HepG2 (cell line): ENCODE data around the gene GPR139. TPM values are rescaled to one million over a fixed set of nuclear protein-coding genes. Genes with fewer than 3 reads are reported as not detected.
A peak's percentile ranks its signal among the peaks of the same experiment; 100 is the strongest.

Experiments used
- DR1 ChIP-seq: sonication (generic); formaldehyde crosslinking; IDR thresholded peaks from 2 replicates; pipeline ENCODE4 v1.8.0; 2021; ENCODE audit warnings: mild to moderate bottlenecking, missing genetic modification reagents, inconsistent platforms
- EP300 ChIP-seq, 3 experiments: sonication (generic) in 1 of 3; formaldehyde crosslinking in 1 of 3; IDR thresholded peaks; 2 replicates each; pipeline versions ENCODE4 v1.5.1 to v1.6.1; 2011 to 2020; ENCODE audit warnings: low read depth in 2 of 3, low read length in 2 of 3, borderline replicate concordance in 1 of 3, improper control_type of control experiment in 1 of 3, mild to moderate bottlenecking in 1 of 3, missing genetic modification reagents in 1 of 3, moderate library complexity in 1 of 3
- IRF1 ChIP-seq: sonication (generic); formaldehyde crosslinking; IDR thresholded peaks from 2 replicates; pipeline ENCODE4 v1.4.0; 2020; ENCODE audit warnings: low read depth, mild to moderate bottlenecking, missing genetic modification reagents
- MEIS1 ChIP-seq: sonication (generic); formaldehyde crosslinking; IDR thresholded peaks from 2 replicates; pipeline ENCODE4 v1.9.0; 2021; ENCODE audit warnings: mild to moderate bottlenecking, missing genetic modification reagents, moderate library complexity, borderline replicate concordance
- NFYB ChIP-seq: sonication (generic); formaldehyde crosslinking; IDR thresholded peaks from 2 replicates; pipeline ENCODE4 v1.4.0; 2020; ENCODE audit warnings: missing genetic modification reagents
- PAX8 ChIP-seq: sonication (generic); formaldehyde crosslinking; IDR thresholded peaks from 2 replicates; pipeline ENCODE4 v1.8.0; 2022; ENCODE audit warnings: mild to moderate bottlenecking, missing genetic modification reagents, borderline replicate concordance
- PCBP2 ChIP-seq: fragments of 200-400 bp; formaldehyde crosslinking; optimal IDR thresholded peaks from 2 replicates; pipeline ENCODE3; 2018; ENCODE audit warnings: low read length, low read depth; ENCODE audit not compliant: poor library complexity, severe bottlenecking
- PITX1 ChIP-seq: sonication (generic); formaldehyde crosslinking; IDR thresholded peaks from 2 replicates; pipeline ENCODE4 v1.5.1; 2020; ENCODE audit warnings: mild to moderate bottlenecking, missing genetic modification reagents
- RNF2 ChIP-seq: fragments of 450-650 bp; conservative IDR thresholded peaks from 2 replicates; pipeline ENCODE4 v1.6.1; 2016; ENCODE audit warnings: low read depth
- SAFB2 ChIP-seq: sonication (generic); formaldehyde crosslinking; IDR thresholded peaks from 2 replicates; pipeline ENCODE4 v1.5.1; 2020; ENCODE audit warnings: missing genetic modification reagents, low read depth, mild to moderate bottlenecking, borderline replicate concordance
- SNAI1 ChIP-seq: sonication (generic); formaldehyde crosslinking; IDR thresholded peaks from 2 replicates; pipeline ENCODE4 v1.5.0; 2020; ENCODE audit warnings: mild to moderate bottlenecking, missing genetic modification reagents, borderline replicate concordance
- SNAPC2 ChIP-seq: sonication (generic); formaldehyde crosslinking; IDR thresholded peaks from 2 replicates; pipeline ENCODE4 v1.8.1; 2022; ENCODE audit warnings: mild to moderate bottlenecking, missing genetic modification reagents
- WIZ ChIP-seq: sonication (generic); formaldehyde crosslinking; IDR thresholded peaks from 2 replicates; pipeline ENCODE4 v1.5.1; 2020; ENCODE audit warnings: mild to moderate bottlenecking, missing genetic modification reagents
- ZNF18 ChIP-seq: sonication (generic); formaldehyde crosslinking; IDR thresholded peaks from 2 replicates; pipeline ENCODE4 v1.8.0; 2022; ENCODE audit warnings: mild to moderate bottlenecking, missing genetic modification reagents; ENCODE audit not compliant: insufficient replicate concordance
- ZNF24 ChIP-seq: fragments of 450-650 bp; IDR thresholded peaks from 2 replicates; pipeline ENCODE4 v1.6.1; 2017; ENCODE audit warnings: antibody characterized with exemption, mild to moderate bottlenecking
- ZNF280D ChIP-seq: sonication (generic); formaldehyde crosslinking; IDR thresholded peaks from 2 replicates; pipeline ENCODE4 v1.5.1; 2020; ENCODE audit warnings: mild to moderate bottlenecking, missing genetic modification reagents
- ZNF337 ChIP-seq: sonication (generic); formaldehyde crosslinking; IDR thresholded peaks from 2 replicates; pipeline ENCODE4 v1.5.1; 2020; ENCODE audit warnings: missing genetic modification reagents, low read depth, mild to moderate bottlenecking, borderline replicate concordance
- ZNF33A ChIP-seq: sonication (generic); formaldehyde crosslinking; IDR thresholded peaks from 2 replicates; pipeline ENCODE4 v1.5.1; 2020; ENCODE audit warnings: missing genetic modification reagents, mild to moderate bottlenecking, moderate library complexity, borderline replicate concordance
- ZNF510 ChIP-seq: sonication (generic); formaldehyde crosslinking; IDR thresholded peaks from 2 replicates; pipeline ENCODE4 v1.4.0; 2020; ENCODE audit warnings: low read depth, mild to moderate bottlenecking, missing genetic modification reagents
- ZNF513 ChIP-seq: sonication (generic); formaldehyde crosslinking; conservative IDR thresholded peaks from 2 replicates; pipeline ENCODE4 v1.5.0; 2020; ENCODE audit warnings: missing genetic modification reagents
- ZNF660 ChIP-seq: sonication (generic); formaldehyde crosslinking; IDR thresholded peaks from 2 replicates; pipeline ENCODE4 v1.5.1; 2020; ENCODE audit warnings: mild to moderate bottlenecking, low read depth, missing genetic modification reagents, borderline replicate concordance
- polyA plus RNA-seq, 8 experiments: library from polyadenylated mRNA; depleted of rRNA in 3 of 8; stranded (reverse) in 7 of 8; unstranded in 1 of 8; fragments of >200 nt; fragmentation: Illumina TruSeq in 4 of 8; extraction: Trizol in 4 of 8; gene quantifications; 2 replicates each; pipeline versions ENCODE4 v1.2.1 to v1.2.3, GENCODE V29; 2011 to 2016; ENCODE audit warnings: low read depth in 4 of 8, missing spikeins in 1 of 8, mixed read lengths in 1 of 8; ENCODE audit not compliant: insufficient read depth in 1 of 8
- total RNA-seq, 5 experiments: library from RNA; depleted of rRNA; stranded (reverse); fragments of >200 nt; fragmentation: Illumina TruSeq; extraction: Trizol; gene quantifications; 2 replicates each; pipeline ENCODE4 v1.2.3, GENCODE V29; 2016; ENCODE audit warnings: low read depth in 1 of 5

The GPR139 gene
- total and polyA plus RNA-seq, 2 of the 13 experiments (the other 11 are each of a cell fraction or from before 2014, with no cell fraction given): not detected

GRCh38 chr16:20001856-20002707 is 71.6 kb downstream of the GPR139 start (continued):
- no peak for TF ChIP-seq ZNF513 (CRISPR knock-in tag)
- no peak for TF ChIP-seq SNAPC2 (CRISPR knock-in tag)
- TF ChIP-seq RNF2: 0 out of 2 replicates have a peak, but pooled peaks have one; percentile 36
- no peak for TF ChIP-seq PCBP2
- no peak for TF ChIP-seq NFYB (CRISPR knock-in tag)
- TF ChIP-seq ZNF337: no peak
- peak in 1 of 2 experiments; percentile 63; a peak in 2 of 4 replicates for TF ChIP-seq EP300 (IDR thresholded peaks at IDR 0.05; ENCODE audit: low read depth in 2 of 2, low read length in 2 of 2)
- no peak; the same call in 1 of the 2 replicates for TF ChIP-seq EP300 (CRISPR knock-in tag; IDR thresholded peaks at IDR 0.05; ENCODE audit: borderline replicate concordance)
- TF ChIP-seq ZNF18: peak; percentile 42
- no peak for TF ChIP-seq ZNF660 (CRISPR knock-in tag)
- 0 out of 2 replicates have a peak, but pooled peaks have one; percentile 51 for TF ChIP-seq SAFB2
- no peak for TF ChIP-seq ZNF33A (CRISPR knock-in tag)
- peak; percentile 96 for TF ChIP-seq WIZ (CRISPR knock-in tag)
- TF ChIP-seq PAX8: no peak
- TF ChIP-seq PITX1: peak; percentile 47
- no peak for TF ChIP-seq ZNF24
- no peak for TF ChIP-seq ZNF280D (CRISPR knock-in tag)
- no peak for TF ChIP-seq DR1 (CRISPR knock-in tag)
- no peak for TF ChIP-seq ZNF510 (CRISPR knock-in tag)
- no peak for TF ChIP-seq SNAI1 (CRISPR knock-in tag)
- peak; percentile 85; the same call in 1 of the 2 replicates for TF ChIP-seq MEIS1 (CRISPR knock-in tag)
- TF ChIP-seq IRF1 (CRISPR knock-in tag): no peak
